ENCODE results near the gene TBX6.

DNA sequence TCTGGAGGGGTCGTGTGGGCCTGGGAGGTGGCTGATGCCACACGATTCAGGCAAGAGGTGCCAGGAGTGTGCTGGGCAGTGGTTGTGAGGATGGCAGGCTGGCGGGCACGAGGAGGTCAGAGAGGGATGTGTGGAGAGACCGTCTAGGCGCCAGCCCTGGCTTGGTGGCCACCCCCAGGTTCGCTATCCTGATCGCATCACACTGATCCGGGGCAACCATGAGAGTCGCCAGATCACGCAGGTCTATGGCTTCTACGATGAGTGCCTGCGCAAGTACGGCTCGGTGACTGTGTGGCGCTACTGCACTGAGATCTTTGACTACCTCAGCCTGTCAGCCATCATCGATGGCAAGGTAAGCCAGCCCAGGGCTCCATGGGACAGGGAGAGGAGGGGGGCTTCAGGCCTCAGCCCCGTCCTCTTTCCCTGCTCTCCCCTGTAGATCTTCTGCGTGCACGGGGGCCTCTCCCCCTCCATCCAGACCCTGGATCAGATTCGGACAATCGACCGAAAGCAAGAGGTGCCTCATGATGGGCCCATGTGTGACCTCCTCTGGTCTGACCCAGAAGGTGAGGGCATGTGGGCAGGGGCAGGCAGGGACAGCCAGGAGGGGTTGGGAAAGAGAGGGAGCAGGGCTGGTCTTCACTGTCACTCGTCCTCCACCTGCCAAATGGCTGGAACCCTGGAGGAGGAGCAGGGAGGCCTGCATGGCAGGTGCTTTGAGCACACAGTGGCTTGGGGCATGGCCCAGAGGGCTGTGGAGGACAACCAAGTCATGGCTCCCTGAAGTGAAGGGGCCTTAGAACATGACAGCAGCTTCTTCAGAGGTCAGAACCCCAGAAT, 8.3 kb downstream of the TBX6 start:
- TF ChIP-seq POLR2A (IDR thresholded peaks at IDR 0.05) = no peak
- TF ChIP-seq, protein P1, sequence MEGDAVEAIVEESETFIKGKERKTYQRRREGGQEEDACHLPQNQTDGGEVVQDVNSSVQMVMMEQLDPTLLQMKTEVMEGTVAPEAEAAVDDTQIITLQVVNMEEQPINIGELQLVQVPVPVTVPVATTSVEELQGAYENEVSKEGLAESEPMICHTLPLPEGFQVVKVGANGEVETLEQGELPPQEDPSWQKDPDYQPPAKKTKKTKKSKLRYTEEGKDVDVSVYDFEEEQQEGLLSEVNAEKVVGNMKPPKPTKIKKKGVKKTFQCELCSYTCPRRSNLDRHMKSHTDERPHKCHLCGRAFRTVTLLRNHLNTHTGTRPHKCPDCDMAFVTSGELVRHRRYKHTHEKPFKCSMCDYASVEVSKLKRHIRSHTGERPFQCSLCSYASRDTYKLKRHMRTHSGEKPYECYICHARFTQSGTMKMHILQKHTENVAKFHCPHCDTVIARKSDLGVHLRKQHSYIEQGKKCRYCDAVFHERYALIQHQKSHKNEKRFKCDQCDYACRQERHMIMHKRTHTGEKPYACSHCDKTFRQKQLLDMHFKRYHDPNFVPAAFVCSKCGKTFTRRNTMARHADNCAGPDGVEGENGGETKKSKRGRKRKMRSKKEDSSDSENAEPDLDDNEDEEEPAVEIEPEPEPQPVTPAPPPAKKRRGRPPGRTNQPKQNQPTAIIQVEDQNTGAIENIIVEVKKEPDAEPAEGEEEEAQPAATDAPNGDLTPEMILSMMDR (IDR thresholded peaks at IDR 0.05) = no peak

Data from body of pancreas (tissue), 4 donors.